SU-DHL-6 (cell line): ENCODE data around the gene BCL6.
A peak's percentile ranks its signal among the peaks of the same experiment; 100 is the strongest.

ENCODE experiments used
- H2AFZ ChIP-seq: fragments of 200-600 bp; sonication (generic); 2 replicates; pipeline ENCODE4 v1.6.1; 2014; ENCODE audit warnings: low read depth, mild to moderate bottlenecking, moderate library complexity, mixed read lengths, antibody characterized with exemption, low read length; ENCODE audit not compliant: severe bottlenecking
- H3F3A ChIP-seq: fragments of 200-600 bp; shearing (Covaris generic); 2 replicates; pipeline ENCODE4 v1.6.0; 2016; ENCODE audit warnings: antibody characterized with exemption, mild to moderate bottlenecking; ENCODE audit not compliant: insufficient read depth
- H3K27ac ChIP-seq: fragments of 200-600 bp; sonication (generic); 2 replicates; pipeline ENCODE4 v1.5.1; 2016; ENCODE audit warnings: low read depth, mild to moderate bottlenecking, low read length, moderate library complexity, mixed read lengths
- H3K27me3 ChIP-seq: fragments of 200-600 bp; sonication (generic), shearing (Covaris generic); 2 replicates; pipeline ENCODE4 v1.6.0; 2014; ENCODE audit warnings: mild to moderate bottlenecking, low read length
- H3K36me3 ChIP-seq: fragments of 200-600 bp; sonication (generic); 2 replicates; pipeline ENCODE4 v1.6.1; 2014; ENCODE audit warnings: mild to moderate bottlenecking, low read length, mixed read lengths
- H3K4me2 ChIP-seq: fragments of 300-600, 200-600 bp; shearing (Covaris generic), sonication (generic); 2 replicates; pipeline ENCODE4 v1.6.0; 2014; ENCODE audit warnings: low read length, low read depth, mild to moderate bottlenecking; ENCODE audit not compliant: poor library complexity, severe bottlenecking
- H3K4me3 ChIP-seq: fragments of 200-600 bp; sonication (generic); 2 replicates; pipeline ENCODE4 v1.5.1; 2014; ENCODE audit warnings: antibody characterized with exemption, low read length, mild to moderate bottlenecking, mixed read lengths; ENCODE audit not compliant: insufficient read depth, poor library complexity, severe bottlenecking
- H3K79me2 ChIP-seq: fragments of 200-600 bp; sonication (generic); 2 replicates; pipeline ENCODE4 v1.6.1; 2014; ENCODE audit warnings: mild to moderate bottlenecking, low read length, moderate library complexity; ENCODE audit not compliant: insufficient read depth
- H3K9ac ChIP-seq: fragments of 200-600 bp; sonication (generic); 2 replicates; pipeline ENCODE4 v1.7.0; 2014; ENCODE audit warnings: mild to moderate bottlenecking, low read length
- H3K9me2 ChIP-seq: fragments of 200-600 bp; sonication (generic); replicated peaks from 2 replicates; pipeline ENCODE4 v1.6.1; 2014; ENCODE audit warnings: low read length; ENCODE audit not compliant: insufficient read depth
- H3K9me3 ChIP-seq: fragments of 200-600 bp; sonication (generic); 2 replicates; pipeline ENCODE4 v1.6.1; 2014; ENCODE audit warnings: low read length, mixed read lengths; ENCODE audit not compliant: insufficient read depth
- H4K20me1 ChIP-seq: fragments of 200-600 bp; sonication (generic); 2 replicates; pipeline ENCODE4 v1.6.1; 2014; ENCODE audit warnings: low read depth, mild to moderate bottlenecking, antibody characterized with exemption, low read length, moderate library complexity, mixed read lengths
- CTCF ChIP-seq: fragments of 200-600 bp; sonication (generic); IDR thresholded peaks from one replicate; pipeline ENCODE4 v1.5.1; 2017; ENCODE audit warnings: antibody characterized with exemption, mild to moderate bottlenecking, low read length, moderate library complexity; ENCODE audit not compliant: insufficient read depth, poor library complexity, severe bottlenecking
- EZH2phosphoT487 ChIP-seq: fragments of 200-600 bp; sonication (generic), shearing (Covaris generic); conservative IDR thresholded peaks from 2 replicates; pipeline ENCODE4 v1.6.1; 2018; ENCODE audit warnings: mild to moderate bottlenecking, antibody characterized with exemption, low read length, moderate library complexity, mixed read lengths

Gene BCL6

GRCh38 chr3:187773233-187774184 lies 28.2 kb upstream of the BCL6 start:
- Histone ChIP-seq H3K9ac (peak overlapping the region; percentile 44), H3K27ac (peak overlapping the region; percentile 78), H2AFZ (peak overlapping the region; percentile 17), H3K9me3 (no peaks in the 10 kb centered on the region), H3K36me3 (no peaks in the 10 kb centered on the region), H3K4me2 (peak overlapping the region; percentile 68), H4K20me1 (no peaks in the 10 kb centered on the region), H3K9me2 (no peaks in the 10 kb centered on the region), H3F3A (peaks cover 10% of the 10 kb centered on the region), H3K79me2 (no peaks in the 10 kb centered on the region), H3K4me3 (peak overlapping the region; percentile 27), H3K27me3 (no peaks in the 10 kb centered on the region)
- no peak for TF ChIP-seq EZH2phosphoT487
- TF ChIP-seq CTCF: no peak

DNA sequence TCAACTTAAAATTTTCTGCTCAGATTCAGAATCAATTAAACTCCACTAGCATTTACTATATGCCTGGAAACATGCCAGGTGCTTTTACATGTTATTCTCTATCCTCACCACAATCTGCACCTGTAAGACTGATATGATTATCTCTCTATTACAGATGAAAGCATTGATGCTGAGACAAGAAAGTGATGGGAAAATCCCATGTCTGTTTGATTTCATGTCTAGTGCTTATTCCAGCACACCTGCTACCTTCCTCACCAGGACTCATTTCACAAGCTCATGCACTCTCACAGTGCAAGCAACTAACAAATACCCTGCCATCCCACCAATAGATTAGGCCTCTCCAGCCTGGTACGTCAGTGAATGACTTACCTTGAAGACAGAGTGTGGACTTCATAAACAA lies 25.0 kb upstream of the BCL6 start:
- Histone ChIP-seq H4K20me1 (no peaks in the 10 kb centered on the region), H3K27ac (no peak overlapping the region), H3K9me2 (no peaks in the 10 kb centered on the region), H3K36me3 (no peaks in the 10 kb centered on the region), H3K4me2 (no peak overlapping the region), H3K27me3 (no peaks in the 10 kb centered on the region), H3F3A (peaks cover 10% of the 10 kb centered on the region), H3K9me3 (no peaks in the 10 kb centered on the region), H2AFZ (no peak overlapping the region), H3K79me2 (no peaks in the 10 kb centered on the region), H3K9ac (no peak overlapping the region), H3K4me3 (no peak overlapping the region)
- no peak for TF ChIP-seq EZH2phosphoT487
- no peak for TF ChIP-seq CTCF

- H3K9me2 ChIP-seq: no peaks in the 10 kb centered on the region
- no peak overlapping the region for H3K27ac ChIP-seq
- TF ChIP-seq CTCF (no peak), EZH2phosphoT487 (no peak)
- no peaks in the 10 kb centered on the region for H3K79me2 ChIP-seq
- no peaks in the 10 kb centered on the region for H3K9me3 ChIP-seq
- H3K4me3 ChIP-seq: no peak overlapping the region
- no peak overlapping the region for H2AFZ ChIP-seq
- H3F3A ChIP-seq: peaks cover 10% of the 10 kb centered on the region
- no peaks in the 10 kb centered on the region for H3K27me3 ChIP-seq
- H3K4me2 ChIP-seq: no peak overlapping the region
- no peak overlapping the region for H3K9ac ChIP-seq
- no peaks in the 10 kb centered on the region for H4K20me1 ChIP-seq
- no peaks in the 10 kb centered on the region for H3K36me3 ChIP-seq
These were observed 24.5 kb upstream of the BCL6 start for GRCh38 chr3:187769771-187770170.
